SK-N-SH (cell line): ENCODE results near the gene STUB1. TPM values are rescaled to one million over a fixed set of nuclear protein-coding genes. Genes with fewer than 3 reads are reported as not detected.
A peak's percentile ranks its signal among the peaks of the same experiment; 100 is the strongest.

Source experiments
- CTCF ChIA-PET: fragments of 300-600, 350-600 bp; formaldehyde crosslinking; extraction: SDS; loops from one replicate; lab custom pipeline; 2021; lab: Yijun Ruan, JAX
- POLR2A ChIA-PET: fragments of 350-600 bp; sonication (Branson Sonifier 250); formaldehyde crosslinking; extraction: SDS; loops from one replicate; lab custom pipeline; 2020; ENCODE audit warnings: antibody characterized with exemption, inconsistent platforms; lab: Yijun Ruan, JAX
- DNase-seq: peaks from one replicate; pipeline ENCODE4 v3.0.0; 2012
- H2AFZ ChIP-seq: fragments of 200-600 bp; sonication (generic); 2 replicates; pipeline ENCODE4 v1.8.1; 2016; ENCODE audit warnings: antibody characterized with exemption, mild to moderate bottlenecking, low read depth
- H3F3A ChIP-seq: fragments of 200-600 bp; sonication (generic); replicated peaks from 2 replicates; pipeline ENCODE3; 2016; ENCODE audit warnings: antibody characterized with exemption, mild to moderate bottlenecking; ENCODE audit not compliant: insufficient read depth
- H3K27ac ChIP-seq, 2 experiments: fragments of 200-500 bp in 1 of 2; fragments of 200-600 bp in 1 of 2; sonication (Bioruptor generic) in 1 of 2; sonication (generic), shearing (Covaris generic) in 1 of 2; 2 replicates each; pipeline versions ENCODE4 v1.5.1 to v1.6.1; 2014 to 2016; ENCODE audit warnings: low read depth in 2 of 2, inconsistent platforms in 1 of 2, low read length in 1 of 2, mild to moderate bottlenecking in 1 of 2, mixed read lengths in 1 of 2
- H3K27me3 ChIP-seq: fragments of 200-600 bp; sonication (generic), shearing (Covaris generic); 2 replicates; pipeline ENCODE4 v1.6.1; 2016; ENCODE audit warnings: mixed run types; ENCODE audit not compliant: insufficient read depth
- H3K36me3 ChIP-seq, 2 experiments: fragments of 200-500 bp in 1 of 2; fragments of 200-600 bp in 1 of 2; sonication (Bioruptor generic) in 1 of 2; sonication (generic) in 1 of 2; replicated peaks in 1 of 2; 2 replicates each; pipeline versions ENCODE3 to v1.5.1; 2014 to 2016; ENCODE audit warnings: low read length in 1 of 2, mild to moderate bottlenecking in 1 of 2; ENCODE audit not compliant: insufficient read depth in 2 of 2, control insufficient read depth in 1 of 2
- H3K4me1 ChIP-seq, 2 experiments: fragments of 200-500 bp in 1 of 2; fragments of 200-600 bp in 1 of 2; sonication (Bioruptor generic) in 1 of 2; sonication (generic), shearing (Covaris generic) in 1 of 2; 2 replicates each; pipeline versions ENCODE4 v1.5.1 to v1.6.1; 2014 to 2016; ENCODE audit warnings: low read depth in 1 of 2, low read length in 1 of 2, mixed run types in 1 of 2; ENCODE audit not compliant: insufficient read depth in 2 of 2, control insufficient read depth in 1 of 2
- H3K4me2 ChIP-seq: fragments of 200-600 bp; sonication (generic), shearing (Covaris generic); 2 replicates; pipeline ENCODE4 v1.6.1; 2017; ENCODE audit warnings: mixed run types
- H3K4me3 ChIP-seq, 2 experiments: fragments of 200-500 bp in 1 of 2; fragments of 200-600 bp in 1 of 2; sonication (Bioruptor generic) in 1 of 2; sonication (generic), shearing (Covaris generic) in 1 of 2; 2 replicates each; pipeline versions ENCODE4 v1.5.1 to v1.8.1; 2014 to 2016; ENCODE audit warnings: low read depth in 2 of 2, inconsistent platforms in 1 of 2, low read length in 1 of 2, mild to moderate bottlenecking in 1 of 2, mixed read lengths in 1 of 2, moderate library complexity in 1 of 2
- H3K79me2 ChIP-seq: fragments of 200-600 bp; sonication (generic); 2 replicates; pipeline ENCODE4 v1.8.1; 2017; ENCODE audit warnings: mild to moderate bottlenecking; ENCODE audit not compliant: insufficient read depth
- H3K9ac ChIP-seq: fragments of 200-600 bp; sonication (generic); 2 replicates; pipeline ENCODE4 v1.6.1; 2017; ENCODE audit warnings: mixed run types
- H3K9me2 ChIP-seq: fragments of 200-600 bp; sonication (generic); 2 replicates; pipeline ENCODE4 v1.6.1; 2017; ENCODE audit warnings: mixed run types
- H3K9me3 ChIP-seq: fragments of 200-600 bp; sonication (generic); 2 replicates; pipeline ENCODE4 v1.6.1; 2017; ENCODE audit warnings: mixed run types, mild to moderate bottlenecking, moderate library complexity
- H4K20me1 ChIP-seq: fragments of 200-600 bp; sonication (generic); 2 replicates; pipeline ENCODE4 v1.6.1; 2017; ENCODE audit warnings: mild to moderate bottlenecking, mixed run types; ENCODE audit not compliant: insufficient read depth
- CHD2 ChIP-seq: fragments of 150-350 bp; IDR thresholded peaks from 2 replicates; pipeline ENCODE4 v1.6.1; 2018; ENCODE audit warnings: low read length; ENCODE audit not compliant: partially characterized antibody
- CTCF ChIP-seq: fragments of 200-600 bp; sonication (generic); IDR thresholded peaks from 2 replicates; pipeline ENCODE4 v1.6.1; 2017; ENCODE audit warnings: antibody characterized with exemption, mild to moderate bottlenecking, moderate library complexity
- EP300 ChIP-seq, 2 experiments: IDR thresholded peaks; 2 replicates each; pipeline versions ENCODE4 v1.4.0 to v1.6.1; 2012; ENCODE audit warnings: borderline replicate concordance in 1 of 2, low read depth in 1 of 2, low read length in 1 of 2
- EZH2phosphoT487 ChIP-seq: fragments of 200-600 bp; sonication (generic); IDR thresholded peaks from 2 replicates; pipeline ENCODE4 v1.6.1; 2017; ENCODE audit warnings: low read depth, mixed run types, mild to moderate bottlenecking, antibody characterized with exemption, moderate library complexity, borderline replicate concordance
- FOSL2 ChIP-seq: IDR thresholded peaks from 2 replicates; pipeline ENCODE4 v1.4.0; 2012; ENCODE audit warnings: low read depth, mild to moderate bottlenecking, moderate library complexity, borderline replicate concordance
- FOXM1 ChIP-seq: IDR thresholded peaks from 2 replicates; pipeline ENCODE4 v1.4.0; 2012; ENCODE audit warnings: low read depth, mild to moderate bottlenecking
- GABPA ChIP-seq: IDR thresholded peaks from 2 replicates; pipeline ENCODE4 v1.4.0; 2012; ENCODE audit warnings: low read depth, mild to moderate bottlenecking
- JUND ChIP-seq: IDR thresholded peaks from 2 replicates; pipeline ENCODE4 v1.4.0; 2012
- MXI1 ChIP-seq: IDR thresholded peaks from 2 replicates; pipeline ENCODE4 v1.6.1; 2012; ENCODE audit warnings: mild to moderate bottlenecking, low read depth, low read length, improper control_type of control experiment
- NFIC ChIP-seq: IDR thresholded peaks from 2 replicates; pipeline ENCODE4 v1.4.0; 2012; ENCODE audit warnings: borderline replicate concordance
- NRF1 ChIP-seq: IDR thresholded peaks from 2 replicates; pipeline ENCODE4 v1.6.1; 2012; ENCODE audit warnings: low read depth, mild to moderate bottlenecking, low read length
- PBX3 ChIP-seq: IDR thresholded peaks from 2 replicates; pipeline ENCODE4; 2012
- POLR2AphosphoS5 ChIP-seq: IDR thresholded peaks from 2 replicates; pipeline ENCODE4 v1.6.1; 2012; ENCODE audit warnings: low read depth, low read length
- RAD21 ChIP-seq: IDR thresholded peaks from 2 replicates; pipeline ENCODE4 v1.6.1; 2012; ENCODE audit warnings: mild to moderate bottlenecking, low read length
- RFX5 ChIP-seq: IDR thresholded peaks from 2 replicates; pipeline ENCODE4 v1.6.1; 2012; ENCODE audit warnings: mild to moderate bottlenecking, improper control_type of control experiment, low read length
- RXRA ChIP-seq: IDR thresholded peaks from 2 replicates; pipeline ENCODE4 v1.4.0; 2012; ENCODE audit warnings: low read depth, mild to moderate bottlenecking, borderline replicate concordance
- SIN3A ChIP-seq: IDR thresholded peaks from 2 replicates; pipeline ENCODE4 v1.6.1; 2012; ENCODE audit warnings: low read depth, mild to moderate bottlenecking, low read length, moderate library complexity, borderline replicate concordance
- SMC3 ChIP-seq: IDR thresholded peaks from 2 replicates; pipeline ENCODE4 v1.6.1; 2012; ENCODE audit warnings: low read depth, low read length, improper control_type of control experiment
- TEAD4 ChIP-seq: IDR thresholded peaks from 2 replicates; pipeline ENCODE4 v1.4.0; 2012; ENCODE audit warnings: mild to moderate bottlenecking, borderline replicate concordance; ENCODE audit not compliant: insufficient read depth
- USF1 ChIP-seq: IDR thresholded peaks from 2 replicates; pipeline ENCODE4 v1.4.0; 2012; ENCODE audit warnings: low read depth, borderline replicate concordance
- WGBS: methylation state at CpG from one replicate; pipeline ENCODE4 v1.1.6; 2017; ENCODE audit warnings: low lambda C conversion rate; 5-methylcytosine and 5-hydroxymethylcytosine counted together
- polyA plus RNA-seq, 3 experiments: library from polyadenylated mRNA; depleted of rRNA; stranded (reverse); fragments of >200 nt; gene quantifications; 2 replicates each; pipeline ENCODE4 v1.2.3, GENCODE V29; 2012

STUB1 gene
- polyA plus RNA-seq, 1 of the 3 experiments (the other 2 are of a cell fraction): 323 TPM

GRCh38 chr16:635573-636205 is 44.5 kb upstream of the STUB1 start:
- Histone ChIP-seq H3K9me3 (no peaks in the 10 kb centered on the region), H3K4me1 (peaks cover 0 to 34% of the 10 kb centered on the region in 2 experiments; a peak in 1 of 4 replicates), H3K9me2 (no peaks in the 10 kb centered on the region), H3F3A (peaks cover 13% of the 10 kb centered on the region), H2AFZ (no peak overlapping the region), H3K27me3 (no peaks in the 10 kb centered on the region), H3K36me3 (peaks cover 0 to 16% of the 10 kb centered on the region in 2 experiments), H3K4me3 (peak overlapping the region; percentile 78 to 87), H4K20me1 (no peaks in the 10 kb centered on the region; the same call in 1 of the 2 replicates), H3K4me2 (peak overlapping the region; percentile 90), H3K79me2 (peaks cover 12% of the 10 kb centered on the region; the same call in 1 of the 2 replicates), H3K27ac (peak overlapping the region; percentile 94 to 98; a peak in 3 of 4 replicates), H3K9ac (peak overlapping the region; percentile 90)
- CTCF ChIA-PET: interaction anchor here (0.9 to 2.2 kb wide), 8 partner anchors 8 to 1570 kb away, joined by 3 to 11 read pairs (median 4); partner anchors contain the start of genes JMJD8, MLST8, WDR24 and WDR90
- 0% methylated on average over 3 of the region's 55 CpGs for WGBS
- POLR2A ChIA-PET: interaction anchor here (0.7 to 1.6 kb wide), 6 partner anchors 11 to 109 kb away, joined by 3 to 5 read pairs (median 4); partner anchors contain the start of genes ANTKMT, CAPN15 and WDR90
- DNase-seq: no peak
- TF ChIP-seq MXI1 (no peak), RXRA (no peak), TEAD4 (no peak), POLR2AphosphoS5 (no peak), SMC3 (no peak), EP300 (IDR thresholded peaks at IDR 0.05; ENCODE audit: borderline replicate concordance in 1 of 2, low read depth in 1 of 2, low read length in 1 of 2) (0 out of 4 replicates have a peak, but pooled peaks of 1 of the 2 experiments have one; percentile 6), JUND (no peak)

- Histone ChIP-seq H3K79me2 (peaks cover 12% of the 10 kb centered on the region; the same call in 1 of the 2 replicates), H3K4me2 (peak within 1 kb of the TSS; percentile 90), H3K9ac (peak within 1 kb of the TSS; percentile 90), H3F3A (peaks cover 13% of the 10 kb centered on the region), H3K9me2 (no peaks in the 10 kb centered on the region), H3K9me3 (no peaks in the 10 kb centered on the region), H3K27me3 (no peaks in the 10 kb centered on the region), H3K4me3 (peak within 1 kb of the TSS; percentile 78 to 87), H3K27ac (peak within 1 kb of the TSS; percentile 94 to 98), H2AFZ (peak within 1 kb of the TSS; percentile 68; the same call in 1 of the 2 replicates), H3K4me1 (peaks cover 0 to 33% of the 10 kb centered on the region in 2 experiments; a peak in 1 of 4 replicates), H4K20me1 (no peaks in the 10 kb centered on the region; the same call in 1 of the 2 replicates), H3K36me3 (peaks cover 0 to 16% of the 10 kb centered on the region in 2 experiments)
- 1% methylated on average over 45 of the region's 91 CpGs for WGBS
- DNase-seq: peak; percentile 94
- CTCF ChIA-PET: interaction anchor here (0.9 to 2.2 kb wide), 8 partner anchors 9 to 1569 kb away, joined by 3 to 11 read pairs (median 3); partner anchors contain the start of genes JMJD8, MLST8, WDR24 and WDR90
- POLR2A ChIA-PET: interaction anchor here (0.7 to 1.6 kb wide), 8 partner anchors 12 to 109 kb away, joined by 3 to 5 read pairs (median 4); partner anchors contain the start of genes ANTKMT, CAPN15, RAB40C and WDR90
- TF ChIP-seq EP300 (IDR thresholded peaks at IDR 0.05; ENCODE audit: borderline replicate concordance in 1 of 2, low read depth in 1 of 2, low read length in 1 of 2): 0 out of 4 replicates have a peak, but pooled peaks of 1 of the 2 experiments have one; percentile 1
- TF ChIP-seq FOSL2: peak; percentile 70
- peak; percentile 84 for TF ChIP-seq CHD2
- no peak for TF ChIP-seq USF1
- no peak for TF ChIP-seq FOXM1
- no peak for TF ChIP-seq CTCF
- TF ChIP-seq RAD21: no peak
- TF ChIP-seq GABPA: peak; percentile 52; the same call in 1 of the 2 replicates
- TF ChIP-seq JUND: no peak
- TF ChIP-seq EZH2phosphoT487: no peak
- peak; percentile 60; the same call in 1 of the 2 replicates for TF ChIP-seq SIN3A
- no peak for TF ChIP-seq PBX3
- no peak for TF ChIP-seq RFX5
- no peak for TF ChIP-seq NRF1
- TF ChIP-seq NFIC: no peak
- TF ChIP-seq RXRA: no peak
Measured at GRCh38 chr16:636206-637080, 43.8 kb upstream of the STUB1 start, which contains the start of gene METTL26. Gene METTL26, minus strand, starts transcription at chr16:636305. Its CDS starts 15 bp downstream, at chr16:636290.
